Osteocyte (in vitro differentiated cells): ENCODE data around the gene YJEFN3. TPM values are rescaled to one million over a fixed set of nuclear protein-coding genes. Genes with fewer than 3 reads are reported as not detected.

ENCODE experiments used
- DNase-seq: peaks from one replicate; pipeline ENCODE4 v3.0.0; 2021; ENCODE audit warnings: mixed read lengths; ENCODE audit not compliant: unreplicated experiment; ENCODE audit errors: extremely low spot score
- H3K27ac Mint-ChIP-seq: one replicate; pipeline ENCODE4 v1.8.0; 2021; ENCODE audit warnings: mild to moderate bottlenecking, mixed read lengths; ENCODE audit not compliant: unreplicated experiment
- H3K27me3 Mint-ChIP-seq: one replicate; pipeline ENCODE4 v1.8.0; 2021; ENCODE audit warnings: mixed read lengths; ENCODE audit not compliant: unreplicated experiment
- H3K36me3 Mint-ChIP-seq: one replicate; pipeline ENCODE4 v1.8.0; 2021; ENCODE audit warnings: mixed read lengths; ENCODE audit not compliant: unreplicated experiment
- H3K4me1 Mint-ChIP-seq: one replicate; pipeline ENCODE4 v1.8.0; 2021; ENCODE audit warnings: mixed read lengths; ENCODE audit not compliant: unreplicated experiment
- H3K4me3 Mint-ChIP-seq: one replicate; pipeline ENCODE4 v1.8.0; 2021; ENCODE audit warnings: mild to moderate bottlenecking, moderate library complexity, mixed read lengths; ENCODE audit not compliant: unreplicated experiment
- H3K9me3 Mint-ChIP-seq: one replicate; pipeline ENCODE4 v1.8.0; 2021; ENCODE audit warnings: mixed read lengths; ENCODE audit not compliant: unreplicated experiment
- CTCF ChIP-seq: fragments of 200-600 bp; sonication (generic); IDR thresholded peaks from 2 replicates; pipeline ENCODE4 v1.5.0; 2021; ENCODE audit warnings: antibody characterized with exemption, mild to moderate bottlenecking, moderate library complexity
- total RNA-seq: library from RNA; stranded (reverse); gene quantifications from 2 replicates; pipeline ENCODE4 v1.2.1, GENCODE V29; 2021

YJEFN3 gene
- total RNA-seq, 1 donor from 2014 or later, result 6.1 TPM

GRCh38 chr19:19580418-19580817, 51.7 kb downstream of the YJEFN3 start:
- H3K4me3 Mint-ChIP-seq, result no peak overlapping the region
- H3K27me3 Mint-ChIP-seq, result no peaks in the 10 kb centered on the region
- no peaks in the 10 kb centered on the region for H3K36me3 Mint-ChIP-seq
- no peak for TF ChIP-seq CTCF
- H3K9me3 Mint-ChIP-seq, result no peaks in the 10 kb centered on the region
- no peak overlapping the region for H3K27ac Mint-ChIP-seq
- no peaks in the 10 kb centered on the region for H3K4me1 Mint-ChIP-seq
- DNase-seq, result no peak

GRCh38 chr19:19581391-19581790, 52.7 kb downstream of the YJEFN3 start:
- Mint-ChIP-seq H3K36me3 (no peaks in the 10 kb centered on the region), H3K27me3 (no peaks in the 10 kb centered on the region), H3K27ac (no peak overlapping the region), H3K4me3 (no peak overlapping the region), H3K9me3 (no peaks in the 10 kb centered on the region), H3K4me1 (no peaks in the 10 kb centered on the region)
- TF ChIP-seq CTCF, result no peak
- DNase-seq, result no peak

GRCh38 chr19:19582471-19582870, 53.8 kb downstream of the YJEFN3 start:
- Mint-ChIP-seq H3K27me3 (no peaks in the 10 kb centered on the region), H3K9me3 (no peaks in the 10 kb centered on the region), H3K27ac (no peak overlapping the region), H3K4me3 (no peak overlapping the region), H3K4me1 (no peaks in the 10 kb centered on the region), H3K36me3 (no peaks in the 10 kb centered on the region)
- no peak for DNase-seq
- TF ChIP-seq CTCF, result no peak

- H3K36me3 Mint-ChIP-seq, result no peaks in the 10 kb centered on the region
- H3K27ac Mint-ChIP-seq, result no peak overlapping the region
- H3K9me3 Mint-ChIP-seq, result no peaks in the 10 kb centered on the region
- no peak overlapping the region for H3K4me3 Mint-ChIP-seq
- no peak for TF ChIP-seq CTCF
- no peaks in the 10 kb centered on the region for H3K4me1 Mint-ChIP-seq
- DNase-seq, result no peak
- H3K27me3 Mint-ChIP-seq, result no peaks in the 10 kb centered on the region
Observed at GRCh38 chr19:19584356-19584755, 55.6 kb downstream of the YJEFN3 start.

Other genes with a start within 250 kb of the YJEFN3 start
- 61.9 and 71.7 TPM in 2 replicates for gene SUGP1, start 208.4 kb upstream of the YJEFN3 start, total RNA-seq
- gene MAU2, start 208.1 kb upstream of the YJEFN3 start, total RNA-seq, result 75.7 and 82.3 TPM in 2 replicates
- gene GATAD2A, start 123.2 kb upstream of the YJEFN3 start, total RNA-seq, result 75.6 and 81.3 TPM in 2 replicates
- gene TSSK6, start 13.4 kb upstream of the YJEFN3 start, total RNA-seq, result 1.7 and 2.0 TPM in 2 replicates
- gene NDUFA13, start 12.7 kb upstream of the YJEFN3 start, total RNA-seq, result 372 and 376 TPM in 2 replicates
- gene CILP2, start 9.4 kb downstream of the YJEFN3 start, total RNA-seq, result 0.63 and 1.1 TPM in 2 replicates
- gene PBX4, start 89.8 kb downstream of the YJEFN3 start, total RNA-seq, result 0.46 and 0.52 TPM in 2 replicates
- 6.8 and 7.4 TPM in 2 replicates for gene LPAR2, start 99.3 kb downstream of the YJEFN3 start, total RNA-seq
- 10.5 and 12.0 TPM in 2 replicates for gene GMIP, start 114.7 kb downstream of the YJEFN3 start, total RNA-seq
- gene ATP13A1, start 134.8 kb downstream of the YJEFN3 start, total RNA-seq, result 62.8 and 67.2 TPM in 2 replicates
- 7.1 and 8.4 TPM in 2 replicates for gene ZNF101, start 139.9 kb downstream of the YJEFN3 start, total RNA-seq
- 4.7 and 5.3 TPM in 2 replicates for gene ZNF14, start 204.2 kb downstream of the YJEFN3 start, total RNA-seq